Astrocyte of the spinal cord (primary cell): ENCODE results near the gene SPAG6.

Experiments used
- DNase-seq: peaks from one replicate; pipeline ENCODE4 v3.0.0; 2011; ENCODE audit warnings: low read depth, low spot score
- H3K4me3 ChIP-seq: 2 replicates; pipeline ENCODE4 v1.5.1; 2011; ENCODE audit warnings: low read depth, mild to moderate bottlenecking, low read length, moderate library complexity
- CTCF ChIP-seq: IDR thresholded peaks from 2 replicates; pipeline ENCODE4 v1.5.1; 2012; ENCODE audit warnings: low read depth, mild to moderate bottlenecking, low read length, inconsistent platforms
- in situ Hi-C: cut with HindIII; loops from 2 replicates; pipeline ENCODE4 v1.10.0; 2017; ENCODE audit warnings: low sequenced_read_pairs

Gene SPAG6

GRCh38 chr10:22341926-22342196 is 3.4 kb upstream of the SPAG6 start:
- H3K4me3 ChIP-seq = no peak overlapping the region
- in situ Hi-C loops = no loop called here
- no peak for TF ChIP-seq CTCF

DNA sequence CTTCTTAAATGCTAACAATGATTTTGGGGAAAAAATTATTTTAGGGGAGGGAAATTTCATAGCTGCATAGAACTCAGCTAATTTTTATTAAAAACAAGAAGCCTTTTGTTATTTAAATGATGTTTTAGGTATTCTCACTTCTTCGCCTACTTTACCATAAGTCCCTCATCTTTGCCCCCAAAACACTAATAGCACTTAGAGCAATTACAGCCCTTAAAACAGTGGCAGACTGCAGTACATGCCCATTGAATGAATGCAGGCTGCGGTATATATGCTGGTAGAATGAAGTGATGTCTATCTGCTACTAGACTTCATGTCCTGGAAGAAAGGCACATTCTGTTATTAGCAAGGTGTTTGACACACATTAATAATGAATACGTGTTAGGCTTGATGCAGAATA is 2.9 kb upstream of the SPAG6 start:
- in situ Hi-C loops = no loop called here
- DNase-seq = no peak
- H3K4me3 ChIP-seq = no peak overlapping the region
- no peak for TF ChIP-seq CTCF

More at GRCh38 chr10:22341926-22342196, 3.4 kb upstream of the SPAG6 start:
- no peak for DNase-seq

DNA sequence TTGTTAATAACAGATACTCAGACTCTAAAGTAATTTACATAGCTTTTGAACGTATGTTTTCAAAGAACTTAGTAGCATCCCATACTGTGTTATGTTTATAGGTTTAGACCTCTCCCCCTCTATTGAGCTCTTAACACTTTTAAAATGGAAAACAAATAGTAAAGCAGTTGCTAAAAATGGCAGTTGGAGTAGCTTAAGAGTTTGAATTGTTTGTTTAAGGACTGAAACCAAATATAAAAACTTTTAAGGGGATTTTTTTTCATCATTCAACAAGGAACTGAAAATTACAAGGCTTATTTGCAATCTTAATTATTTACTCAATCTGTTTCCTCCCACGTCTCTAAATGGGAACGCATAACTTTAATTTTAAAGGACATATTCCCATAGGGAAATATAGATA is 1.6 kb upstream of the SPAG6 start:
- in situ Hi-C loops = no loop called here
- no peak for DNase-seq
- TF ChIP-seq CTCF = no peak
- no peak overlapping the region for H3K4me3 ChIP-seq

DNA sequence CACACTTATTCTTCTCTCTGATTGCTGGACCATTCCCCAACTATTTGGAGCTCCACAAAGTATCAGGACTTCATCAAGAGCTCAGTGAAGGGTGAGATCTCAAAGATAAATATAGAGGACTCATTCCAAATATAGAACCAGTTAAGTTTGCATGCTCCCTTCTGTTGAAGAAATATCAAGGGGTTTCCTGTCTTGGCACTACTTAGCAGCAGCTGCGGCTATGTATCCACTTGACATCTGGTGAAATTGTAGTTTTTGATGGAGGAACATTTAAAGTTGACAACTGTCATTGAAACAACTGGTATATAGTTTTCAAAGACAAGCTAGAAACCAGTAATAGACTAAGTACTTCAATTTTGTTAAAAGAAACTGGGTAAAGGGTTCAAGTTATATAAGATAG is 1.0 kb upstream of the SPAG6 start:
- TF ChIP-seq CTCF = no peak
- no peak for DNase-seq
- in situ Hi-C loops = no loop called here
- no peak overlapping the region for H3K4me3 ChIP-seq

DNA sequence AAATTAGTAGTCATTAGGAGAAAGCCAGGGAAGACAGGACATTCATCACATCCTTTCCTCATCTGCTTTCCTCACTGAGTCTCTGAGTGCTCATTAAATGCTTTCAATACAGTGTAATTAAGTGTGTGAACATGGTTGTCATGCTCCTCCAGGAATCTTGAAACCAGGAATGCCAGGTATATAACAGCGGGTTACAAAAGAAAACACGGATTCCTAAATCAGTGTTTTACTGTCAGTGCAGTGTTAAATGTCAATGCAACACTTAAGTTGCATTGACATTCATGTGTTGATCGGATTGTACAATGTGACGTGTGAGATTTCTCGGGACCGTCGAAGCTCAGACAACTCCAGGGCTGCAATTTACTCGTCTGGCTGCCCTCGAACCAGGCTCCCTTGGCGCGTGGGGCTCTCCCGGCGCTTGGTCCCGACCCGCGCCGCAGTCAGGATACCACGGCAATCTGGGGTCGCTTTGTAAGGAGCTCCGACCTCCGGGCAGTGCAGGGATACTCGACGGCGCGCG is 455 bp upstream of the SPAG6 start:
- no peak for DNase-seq
- in situ Hi-C loops = no loop called here
- no peak overlapping the region for H3K4me3 ChIP-seq
- TF ChIP-seq CTCF = no peak

GRCh38 chr10:22346096-22346661 is 883 bp downstream of the SPAG6 start:
- no peak for TF ChIP-seq CTCF
- no peak overlapping the region for H3K4me3 ChIP-seq
- in situ Hi-C loops = no loop called here
- no peak for DNase-seq

GRCh38 chr10:22349755-22350154 is 4.5 kb downstream of the SPAG6 start:
- DNase-seq = no peak
- in situ Hi-C loops = no loop called here
- TF ChIP-seq CTCF = no peak
- H3K4me3 ChIP-seq = no peak overlapping the region
